ENCODE measurements around the gene DIP2C. TPM values are rescaled to one million over a fixed set of nuclear protein-coding genes. Genes with fewer than 3 reads are reported as not detected.

Gene DIP2C
- total RNA-seq, 1 experiment from 2014 or later = 11.0 TPM

GRCh38 chr10:343231-344220 is 345.9 kb downstream of the DIP2C start:
- H3K27ac Mint-ChIP-seq (ENCODE audit: unreplicated experiment) = no peak overlapping the region
- CTCF ChIA-PET = interaction anchor here (0.6 to 0.9 kb wide), 2 partner anchors 14 to 24 kb away, joined by 3 to 5 read pairs; no protein-coding TSS in a partner anchor
- H3K36me3 Mint-ChIP-seq (ENCODE audit: insufficient read depth, unreplicated experiment) = peaks cover 6% of the 10 kb centered on the region
- no peak for DNase-seq
- peaks cover 3% of the 10 kb centered on the region for H3K9me3 Mint-ChIP-seq (ENCODE audit: low read depth, unreplicated experiment)
- peaks cover 10% of the 10 kb centered on the region for H3K4me1 Mint-ChIP-seq (ENCODE audit: low read depth, unreplicated experiment)
- intact Hi-C loops (cut with micrococcal nuclease; ENCODE audit: unreplicated experiment) = no loop called here
- H3K27me3 Mint-ChIP-seq (ENCODE audit: unreplicated experiment) = no peaks in the 10 kb centered on the region
- H3K4me3 Mint-ChIP-seq (ENCODE audit: low read depth, unreplicated experiment) = no peak overlapping the region
- TF ChIP-seq CTCF (IDR thresholded peaks at IDR 0.05; ENCODE audit: unreplicated experiment) = no peak
- no TSS peak for BruUV-seq (replicated peaks)

GRCh38 chr10:341081-341740 is 348.3 kb downstream of the DIP2C start:
- intact Hi-C loops (cut with micrococcal nuclease; ENCODE audit: unreplicated experiment) = no loop called here
- no TSS peak for BruUV-seq (replicated peaks)
- Mint-ChIP-seq H3K9me3 (ENCODE audit: low read depth, unreplicated experiment) (no peaks in the 10 kb centered on the region), H3K4me1 (ENCODE audit: low read depth, unreplicated experiment) (peaks cover 33% of the 10 kb centered on the region), H3K27me3 (ENCODE audit: unreplicated experiment) (no peaks in the 10 kb centered on the region), H3K27ac (ENCODE audit: unreplicated experiment) (no peak overlapping the region), H3K36me3 (ENCODE audit: insufficient read depth, unreplicated experiment) (no peaks in the 10 kb centered on the region), H3K4me3 (ENCODE audit: low read depth, unreplicated experiment) (no peak overlapping the region)
- CTCF ChIA-PET = no interaction called here
- DNase-seq = no peak
- TF ChIP-seq CTCF (IDR thresholded peaks at IDR 0.05; ENCODE audit: unreplicated experiment) = no peak

- Mint-ChIP-seq H3K4me1 (ENCODE audit: low read depth, unreplicated experiment) (peaks cover 33% of the 10 kb centered on the region), H3K9me3 (ENCODE audit: low read depth, unreplicated experiment) (no peaks in the 10 kb centered on the region), H3K27me3 (ENCODE audit: unreplicated experiment) (no peaks in the 10 kb centered on the region), H3K27ac (ENCODE audit: unreplicated experiment) (no peak overlapping the region), H3K36me3 (ENCODE audit: insufficient read depth, unreplicated experiment) (no peaks in the 10 kb centered on the region), H3K4me3 (ENCODE audit: low read depth, unreplicated experiment) (no peak overlapping the region)
- no peak for DNase-seq
- intact Hi-C loops (cut with micrococcal nuclease; ENCODE audit: unreplicated experiment) = no loop called here
- no peak for TF ChIP-seq CTCF (IDR thresholded peaks at IDR 0.05; ENCODE audit: unreplicated experiment)
- no TSS peak for BruUV-seq (replicated peaks)
- CTCF ChIA-PET = no interaction called here
Measured at GRCh38 chr10:340646-341045, 348.8 kb downstream of the DIP2C start.

- no peaks in the 10 kb centered on the region for H3K36me3 Mint-ChIP-seq (ENCODE audit: insufficient read depth, unreplicated experiment)
- no peak for DNase-seq
- H3K4me3 Mint-ChIP-seq (ENCODE audit: low read depth, unreplicated experiment) = peak overlapping the region; percentile 62
- CTCF ChIA-PET = interaction anchor here (1.5 kb wide), 1 partner anchor 9 kb away, joined by 15 read pairs; no protein-coding TSS in a partner anchor
- BruUV-seq (replicated peaks) = no TSS peak
- no peak for TF ChIP-seq CTCF (IDR thresholded peaks at IDR 0.05; ENCODE audit: unreplicated experiment)
- intact Hi-C loops (cut with micrococcal nuclease; ENCODE audit: unreplicated experiment) = no loop called here
- no peaks in the 10 kb centered on the region for H3K27me3 Mint-ChIP-seq (ENCODE audit: unreplicated experiment)
- peaks cover 33% of the 10 kb centered on the region for H3K4me1 Mint-ChIP-seq (ENCODE audit: low read depth, unreplicated experiment)
- no peaks in the 10 kb centered on the region for H3K9me3 Mint-ChIP-seq (ENCODE audit: low read depth, unreplicated experiment)
- H3K27ac Mint-ChIP-seq (ENCODE audit: unreplicated experiment) = peak overlapping the region; percentile 85
Measured at GRCh38 chr10:339038-339391, 350.5 kb downstream of the DIP2C start.

Measured in Calu3 (cell line).